DMS79 treated with DMSO at 0.1 percent for 48 hours (cell line): ENCODE measurements around the gene SEMA4B.

Experiments used
- DNase-seq: peaks from one replicate; lab custom pipeline; 2025; lab: John Stamatoyannopoulos, UW

Gene SEMA4B

GRCh38 chr15:90205050-90205848, 4.1 kb downstream of the SEMA4B start:
- DNase-seq, result peak; percentile 60

GRCh38 chr15:90205886-90206285, 4.8 kb downstream of the SEMA4B start:
- DNase-seq, result peak; percentile 52

GRCh38 chr15:90207252-90207651, 6.1 kb downstream of the SEMA4B start:
- DNase-seq, result no peak

DNA sequence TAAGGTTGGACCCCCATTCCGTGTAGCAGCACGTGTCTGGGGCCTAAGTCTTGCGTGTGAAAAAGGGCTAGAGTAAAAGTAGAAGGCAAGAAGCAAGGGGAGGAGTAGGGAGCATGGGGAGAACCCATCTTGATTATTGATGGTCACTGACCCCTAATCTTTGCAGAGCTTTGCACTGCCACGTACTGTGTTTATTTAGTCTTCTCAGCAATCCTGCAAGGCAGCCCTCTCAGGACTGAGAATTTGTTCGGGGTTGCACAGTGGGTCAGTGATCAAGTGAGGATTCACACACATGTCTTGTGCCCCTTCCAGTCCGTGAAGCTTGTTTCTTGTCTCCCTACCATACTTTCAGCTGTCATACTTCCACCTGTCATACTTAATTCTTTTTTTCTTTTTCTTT, 7.2 kb downstream of the SEMA4B start:
- no peak for DNase-seq

DNA sequence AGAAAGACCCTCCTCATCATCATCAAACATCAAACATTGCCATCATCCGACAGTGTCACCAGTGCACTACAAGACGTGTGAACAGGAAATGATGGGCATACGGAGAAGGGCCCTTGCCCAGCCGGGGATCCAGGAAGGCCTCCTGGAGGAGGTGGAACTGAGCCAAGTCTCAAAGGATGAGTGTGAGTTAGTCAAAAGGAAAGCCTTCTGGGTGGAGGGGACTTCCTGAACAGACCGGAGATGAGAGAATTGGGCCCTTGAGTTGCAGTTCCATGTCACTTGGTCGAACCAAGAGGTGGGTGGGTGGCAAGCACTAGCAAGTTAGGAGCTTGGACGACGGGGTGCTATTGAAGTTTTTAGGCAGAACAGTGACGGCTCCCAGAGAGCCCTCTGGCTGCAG, 8.5 kb downstream of the SEMA4B start:
- DNase-seq, result no peak

DNA sequence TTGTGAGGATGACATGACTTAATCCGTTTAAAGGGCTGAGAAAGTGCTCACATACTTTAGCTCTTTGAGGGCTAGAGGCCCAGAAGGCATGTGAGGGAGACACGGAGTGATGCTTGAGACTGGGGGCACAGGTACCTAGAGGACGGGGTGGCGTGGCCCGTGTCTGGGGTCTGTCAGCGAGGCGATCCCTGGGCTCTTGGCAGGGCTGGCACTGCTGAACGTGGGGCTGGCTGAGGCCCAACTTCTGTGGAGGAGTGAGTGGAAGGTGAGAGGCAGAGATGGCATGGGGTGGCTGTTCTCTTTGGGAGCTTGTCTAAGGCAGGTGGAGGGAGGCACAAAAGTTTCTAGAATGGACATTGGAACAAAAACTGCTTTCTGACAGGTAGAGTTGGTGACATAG, 9.5 kb downstream of the SEMA4B start:
- peak; percentile 19 for DNase-seq

DNA sequence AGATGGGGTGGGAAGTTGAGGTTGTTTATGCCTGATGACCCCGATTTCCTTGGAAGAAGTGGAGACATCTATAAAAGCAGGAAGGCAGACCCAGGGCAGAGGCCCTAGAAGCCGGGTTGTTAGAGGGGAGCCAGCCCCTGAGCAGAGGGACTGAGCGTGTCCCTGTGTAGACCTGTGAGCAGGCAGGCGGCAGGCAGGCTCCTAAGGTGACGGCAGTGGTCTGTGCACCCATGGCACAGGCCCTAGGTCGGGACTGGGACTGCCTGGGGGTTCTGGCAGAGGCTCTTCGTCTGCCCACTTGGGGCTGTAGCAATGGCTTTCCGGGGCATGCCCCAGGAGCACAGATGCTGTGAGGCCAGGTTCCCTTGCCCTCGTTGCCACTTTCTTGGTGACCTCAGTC, 9.9 kb downstream of the SEMA4B start:
- no peak for DNase-seq

- no peak for DNase-seq
Observed at GRCh38 chr15:90211440-90212143, 10.5 kb downstream of the SEMA4B start.

- peak; percentile 34 for DNase-seq
Observed at GRCh38 chr15:90212221-90213098, 11.3 kb downstream of the SEMA4B start.

- DNase-seq, result peak; percentile 86
Observed at GRCh38 chr15:90213122-90213817, 12.1 kb downstream of the SEMA4B start.

- peak; percentile 72 for DNase-seq
Observed at GRCh38 chr15:90213818-90214204, 12.7 kb downstream of the SEMA4B start.

DNA sequence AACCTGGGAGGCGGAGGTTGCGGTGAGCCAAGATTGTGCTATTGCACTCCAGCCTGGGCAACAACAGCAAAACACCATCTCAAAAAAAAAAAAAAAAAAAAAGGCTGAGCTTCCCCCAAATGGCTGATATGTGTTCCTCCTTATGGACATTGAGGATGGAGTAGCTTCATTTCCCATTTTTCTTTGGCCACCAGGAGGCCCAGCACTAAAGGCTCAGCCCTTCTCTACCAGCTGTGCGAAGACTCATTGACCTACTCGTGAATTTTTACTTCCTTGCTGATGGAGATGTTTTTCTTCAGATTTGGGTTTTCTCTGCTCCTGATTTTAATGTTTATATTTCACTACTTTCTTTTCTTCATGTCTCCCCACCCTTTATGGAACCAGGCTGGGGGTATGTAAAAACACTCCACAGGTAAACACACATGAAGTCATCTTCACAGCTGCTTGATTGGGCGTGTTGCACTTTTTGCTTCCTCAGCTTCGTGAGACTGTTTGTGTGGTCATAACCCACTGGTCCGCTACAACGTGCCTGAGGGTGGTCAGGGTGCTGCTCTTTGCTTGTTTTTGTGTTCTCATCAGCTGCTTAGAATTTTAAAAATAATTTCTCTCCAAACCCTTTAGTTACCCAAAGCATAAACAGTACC, 13.5 kb downstream of the SEMA4B start:
- DNase-seq, result no peak

DNA sequence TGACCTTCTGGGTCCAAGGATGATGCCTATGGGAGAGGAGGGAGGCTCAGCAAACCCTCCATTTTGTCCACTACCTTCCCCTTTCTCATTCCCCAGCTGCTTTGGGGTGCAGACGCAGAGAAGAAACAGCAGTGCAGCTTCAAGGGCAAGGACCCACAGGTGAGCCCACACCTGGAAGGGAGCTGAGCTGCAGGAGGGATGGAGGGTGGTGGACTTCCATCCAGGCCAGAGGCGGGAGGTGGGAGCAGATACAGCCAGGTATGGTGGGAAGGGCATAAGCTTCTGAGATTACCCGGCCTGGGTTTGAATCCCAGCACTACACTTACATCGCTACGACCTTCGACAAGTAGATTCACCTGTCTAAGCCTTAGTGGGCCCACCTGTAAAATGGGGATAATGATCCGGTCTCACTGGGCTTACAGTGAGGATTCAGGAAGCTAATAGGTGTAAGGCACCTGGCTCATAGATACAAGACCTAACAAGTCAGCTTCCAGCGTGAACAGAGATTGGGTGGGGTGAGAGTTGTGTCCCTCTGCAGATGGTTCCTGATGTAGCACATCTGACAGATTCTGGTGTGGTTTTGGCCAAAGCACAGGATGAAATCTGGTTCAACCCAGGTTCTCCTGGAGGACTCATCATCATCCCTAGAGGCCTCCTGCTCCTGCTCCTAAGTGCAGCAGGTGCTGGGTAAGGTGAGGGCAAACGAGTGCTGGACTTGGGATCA, 16.7 kb downstream of the SEMA4B start:
- no peak for DNase-seq

GRCh38 chr15:90219421-90220141, 18.5 kb downstream of the SEMA4B start:
- no peak for DNase-seq

DNA sequence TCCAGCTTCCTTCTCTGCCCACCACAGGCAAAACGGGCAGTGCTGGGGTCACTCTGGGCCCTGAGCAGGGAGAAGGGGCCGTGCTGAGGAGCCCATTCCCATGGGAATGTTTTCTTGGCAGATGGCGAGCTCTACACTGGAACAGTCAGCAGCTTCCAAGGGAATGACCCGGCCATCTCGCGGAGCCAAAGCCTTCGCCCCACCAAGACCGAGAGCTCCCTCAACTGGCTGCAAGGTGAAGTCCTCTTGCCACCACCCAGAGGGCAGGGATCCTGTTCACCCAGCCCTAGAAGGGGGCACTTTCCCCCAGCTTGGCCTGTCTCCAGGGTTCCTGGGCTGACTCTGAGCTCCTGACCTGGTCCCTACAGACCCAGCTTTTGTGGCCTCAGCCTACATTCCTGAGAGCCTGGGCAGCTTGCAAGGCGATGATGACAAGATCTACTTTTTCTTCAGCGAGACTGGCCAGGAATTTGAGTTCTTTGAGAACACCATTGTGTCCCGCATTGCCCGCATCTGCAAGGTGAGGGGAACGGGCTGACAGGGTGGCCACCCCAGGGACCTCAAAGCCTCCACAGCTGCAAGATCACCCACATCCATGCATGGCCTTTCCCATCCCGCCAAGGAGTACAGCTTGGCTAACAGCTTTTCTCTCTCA, 20.2 kb downstream of the SEMA4B start:
- DNase-seq, result no peak

DNA sequence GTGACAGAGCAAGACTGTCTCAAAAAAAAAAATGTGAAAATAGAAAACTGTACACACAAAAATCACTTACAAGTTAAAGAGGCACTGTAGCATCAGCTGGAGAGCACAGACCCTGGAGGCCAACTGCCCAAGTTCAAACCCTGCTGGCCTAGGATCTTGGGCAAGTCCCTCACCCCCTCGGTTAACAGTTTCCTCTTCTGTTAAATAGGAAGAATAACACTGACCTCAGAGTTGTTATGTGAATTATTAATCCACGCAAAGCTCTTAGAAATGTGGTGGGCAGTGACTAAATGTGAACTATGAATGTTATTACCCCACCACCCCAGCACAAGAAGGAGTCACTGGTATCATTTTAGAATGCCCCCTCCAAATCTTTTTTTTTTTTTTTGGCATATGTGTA, 21.4 kb downstream of the SEMA4B start:
- DNase-seq, result no peak

- DNase-seq, result no peak
Observed at GRCh38 chr15:90223441-90224165, 22.5 kb downstream of the SEMA4B start.

- DNase-seq, result no peak
Observed at GRCh38 chr15:90225047-90225446, 23.9 kb downstream of the SEMA4B start.
